Adrenal gland (tissue), 5 donors: Measurements from ENCODE around the gene RNU5B-1.

Experiments used
- CTCF ChIP-seq, 6 experiments: fragments of 450-650 bp in 4 of 6; fragments of 200-600 bp in 2 of 6; sonication (generic) in 1 of 6; IDR thresholded peaks; 1 replicate in 5 of 6; 2 replicates in 1 of 6; pipeline versions ENCODE4 v1.5.1 to v1.8.0; 2016 to 2021; ENCODE audit warnings: antibody characterized with exemption in 6 of 6, mild to moderate bottlenecking in 2 of 6, moderate library complexity in 1 of 6
- POLR2A ChIP-seq, 2 donors: fragments of 450-650 bp; IDR thresholded peaks; one replicate each; pipeline ENCODE4 v1.6.1; 2017; ENCODE audit warnings: antibody characterized with exemption in 2 of 2, mild to moderate bottlenecking in 2 of 2, moderate library complexity in 1 of 2
- donor health status: DM: no; HTN: no; CAD: no.

GRCh38 chr15:65277015-65277414 is 27.5 kb upstream of the RNU5B-1 start:
- TF ChIP-seq POLR2A (IDR thresholded peaks at IDR 0.05) (no peak), CTCF (IDR thresholded peaks at IDR 0.05) (no peak)
